HEK293T (cell line): Measurements from ENCODE around the gene RIPK1.

Experiments
- BHLHE40 ChIP-seq: fragments of 450-650 bp; IDR thresholded peaks from 2 replicates; pipeline ENCODE4 v1.6.1; 2016; ENCODE audit warnings: mild to moderate bottlenecking, moderate library complexity, borderline replicate concordance
- CTBP1 ChIP-seq: fragments of 450-650 bp; IDR thresholded peaks from 2 replicates; pipeline ENCODE4 v1.6.1; 2016; ENCODE audit warnings: borderline replicate concordance
- ELF4 ChIP-seq: fragments of 450-650 bp; IDR thresholded peaks from 2 replicates; pipeline ENCODE4 v1.6.1; 2017; ENCODE audit warnings: antibody characterized with exemption
- FOXA1 ChIP-seq: fragments of 450-650 bp; IDR thresholded peaks from 2 replicates; pipeline ENCODE4 v1.6.1; 2016; ENCODE audit warnings: mild to moderate bottlenecking
- FOXK2 ChIP-seq: fragments of 450-650 bp; IDR thresholded peaks from 2 replicates; pipeline ENCODE4 v1.6.1; 2016; ENCODE audit warnings: mild to moderate bottlenecking
- FOXM1 ChIP-seq: fragments of 450-650 bp; IDR thresholded peaks from 2 replicates; pipeline ENCODE4 v1.6.1; 2017; ENCODE audit warnings: mild to moderate bottlenecking, borderline replicate concordance
- HDGF ChIP-seq: fragments of 450-650 bp; IDR thresholded peaks from 2 replicates; pipeline ENCODE4 v1.6.1; 2017; ENCODE audit warnings: antibody characterized with exemption, borderline replicate concordance
- LEF1 ChIP-seq: fragments of 450-650 bp; IDR thresholded peaks from 2 replicates; pipeline ENCODE4 v1.6.1; 2017; ENCODE audit warnings: mild to moderate bottlenecking, borderline replicate concordance
- NFRKB ChIP-seq: fragments of 450-650 bp; IDR thresholded peaks from 2 replicates; pipeline ENCODE4 v1.6.1; 2016; ENCODE audit warnings: mild to moderate bottlenecking, moderate library complexity
- PKNOX1 ChIP-seq: fragments of 450-650 bp; IDR thresholded peaks from 2 replicates; pipeline ENCODE4 v1.6.1; 2016
- SP1 ChIP-seq: fragments of 450-650 bp; IDR thresholded peaks from 2 replicates; pipeline ENCODE4 v1.6.1; 2017
- SUZ12 ChIP-seq: fragments of 450-650 bp; IDR thresholded peaks from 2 replicates; pipeline ENCODE4 v1.6.1; 2016; ENCODE audit warnings: mild to moderate bottlenecking
- TARDBP ChIP-seq: fragments of 450-650 bp; IDR thresholded peaks from 2 replicates; pipeline ENCODE4 v1.6.1; 2016
- ZNF384 ChIP-seq: fragments of 450-650 bp; IDR thresholded peaks from 2 replicates; pipeline ENCODE4 v1.6.1; 2016

- no peak for TF ChIP-seq FOXK2
- TF ChIP-seq ZNF384, result no peak
- no peak for TF ChIP-seq HDGF
- TF ChIP-seq TARDBP, result no peak
- no peak for TF ChIP-seq BHLHE40
- no peak for TF ChIP-seq ELF4
- no peak for TF ChIP-seq SUZ12
- TF ChIP-seq CTBP1, result no peak
- no peak for TF ChIP-seq FOXM1
- no peak for TF ChIP-seq NFRKB
- no peak for TF ChIP-seq PKNOX1
- no peak for TF ChIP-seq FOXA1
- no peak for TF ChIP-seq SP1
- TF ChIP-seq LEF1, result no peak
Observed at GRCh38 chr6:3073382-3073781, 5.1 kb downstream of the RIPK1 start.
